ENCODE results near the gene PIAS1. TPM values are rescaled to one million over a fixed set of nuclear protein-coding genes. Genes with fewer than 3 reads are reported as not detected.

Gene PIAS1
- total and polyA plus RNA-seq, 9 of the 15 experiments (the other 6 are each of a cell fraction or from before 2014, with no cell fraction given) = 18.0 to 59.1 (median 28.5) TPM

DNA sequence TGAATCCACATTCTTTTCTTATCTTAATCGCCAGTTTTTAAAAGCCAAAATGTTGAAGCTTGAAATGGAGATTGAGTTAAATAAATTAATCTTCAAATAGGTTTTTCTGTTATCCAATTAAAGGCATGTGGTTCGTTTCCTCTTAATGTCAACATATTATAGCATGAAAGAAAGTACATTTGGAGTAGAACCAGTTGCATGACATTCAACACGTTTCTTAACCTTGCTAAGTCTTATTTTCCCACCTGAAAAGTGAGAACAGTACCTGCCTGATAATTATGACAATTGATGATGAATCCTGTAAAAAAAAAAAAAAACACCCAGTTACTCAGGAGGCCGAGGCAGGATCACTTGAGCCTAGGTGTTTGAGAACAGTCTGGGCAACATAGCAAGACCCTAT is 29.3 kb downstream of the PIAS1 start:
- no peak for TF ChIP-seq ARNT (IDR thresholded peaks at IDR 0.05)
- TF ChIP-seq EZH2 (IDR thresholded peaks at IDR 0.05; ENCODE audit: borderline replicate concordance, low read depth, low read length) = no peak
- TF ChIP-seq XRCC5 (IDR thresholded peaks at IDR 0.05; ENCODE audit: low read depth, low read length) = no peak
- no peaks in the 10 kb centered on the region for H3K9me3 ChIP-seq (replicated peaks; ENCODE audit: control insufficient read depth, insufficient read depth, low read depth, low read length)
- no peak overlapping the region for H2AFZ ChIP-seq (ENCODE audit: low read depth, low read length)
- CTCF ChIA-PET (ENCODE audit: low intra/inter-chr PET ratio) = no interaction called here
- intact Hi-C loops (cut with micrococcal nuclease) (no loop called here), in situ Hi-C loops (cut with MboI) (no loop called here)
- peaks cover 10% of the 10 kb centered on the region; the same call in 1 of the 2 replicates for H4K20me1 ChIP-seq (replicated peaks; ENCODE audit: control insufficient read depth, insufficient read depth, low read length)
- H3K9ac ChIP-seq (ENCODE audit: insufficient read depth in 1 of 2, low read depth in 2 of 2, low read length in 2 of 2) = no peak overlapping the region
- FAIRE-seq (no peak), ATAC-seq (no peak), DNase-seq (ENCODE audit: extremely low read depth in 1 of 4, low spot score in 3 of 4) (no peak)
- BruUV-seq (replicated peaks) = no TSS peak
- H3K79me2 ChIP-seq (ENCODE audit: control insufficient read depth, insufficient read depth, low read length) = peaks cover 97% of the 10 kb centered on the region
- peaks cover 0 to 4% of the 10 kb centered on the region in 2 experiments; a peak in 1 of 5 replicates for H3K4me1 ChIP-seq (replicated peaks in 1 of 2; ENCODE audit: control insufficient read depth in 2 of 2, insufficient read depth in 2 of 2, low read length in 2 of 2)
- H3K27ac ChIP-seq (ENCODE audit: extremely low read depth, low read depth, low read length) = no peak overlapping the region
- no peaks in the 10 kb centered on the region for H3K9me1 ChIP-seq (ENCODE audit: control insufficient read depth, insufficient read depth, low read length)
- POLR2A ChIA-PET = interaction anchor here (1.7 to 1.8 kb wide), 2 partner anchors 27 to 30 kb away, joined by 5 to 6 read pairs; no protein-coding TSS in a partner anchor
- no peak overlapping the region for H3K4me3 ChIP-seq
- 57% methylated on average over 3 of the region's 4 CpGs for WGBS (ENCODE audit: insufficient coverage, low coverage, missing lambda C conversion rate)
- no peaks in the 10 kb centered on the region for H3K27me3 ChIP-seq (ENCODE audit: control insufficient read depth in 2 of 2, insufficient read depth in 2 of 2, low read length in 2 of 2)
- peaks cover 21% of the 10 kb centered on the region for H3K36me3 ChIP-seq (ENCODE audit: control insufficient read depth, insufficient read depth, low read length)
- no peak overlapping the region for H3K4me2 ChIP-seq (ENCODE audit: insufficient read depth, low read length)

DNA sequence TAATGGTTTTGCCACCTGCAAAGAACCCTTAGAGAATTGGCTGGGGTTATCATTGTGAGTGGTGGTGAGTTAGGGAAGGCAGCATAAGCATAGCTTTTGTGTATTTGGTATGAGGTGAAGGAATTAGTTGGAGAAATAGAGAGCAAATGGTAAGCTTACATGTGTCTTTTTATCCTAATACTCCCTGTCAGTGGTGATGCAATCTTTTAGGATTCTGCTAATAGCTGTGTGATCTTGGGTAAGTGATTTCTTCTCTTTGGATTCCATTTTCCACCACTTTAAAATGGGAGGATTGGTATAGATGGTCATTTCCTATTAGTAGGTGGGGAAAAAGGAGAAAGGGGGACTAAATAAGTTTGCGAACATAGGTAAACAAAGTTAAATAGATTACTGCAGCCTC is 30.9 kb downstream of the PIAS1 start:
- no peak overlapping the region for H3K4me3 ChIP-seq
- peaks cover 92% of the 10 kb centered on the region for H3K79me2 ChIP-seq (ENCODE audit: control insufficient read depth, insufficient read depth, low read length)
- no peaks in the 10 kb centered on the region for H3K27me3 ChIP-seq (ENCODE audit: control insufficient read depth in 2 of 2, insufficient read depth in 2 of 2, low read length in 2 of 2)
- POLR2A ChIA-PET = interaction anchor here (0.7 to 1.1 kb wide), 2 partner anchors 12 to 62 kb away, joined by 3 read pairs; no protein-coding TSS in a partner anchor
- H3K4me1 ChIP-seq (replicated peaks in 1 of 2; ENCODE audit: control insufficient read depth in 2 of 2, insufficient read depth in 2 of 2, low read length in 2 of 2) = peaks cover 0 to 4% of the 10 kb centered on the region in 2 experiments; a peak in 1 of 5 replicates
- in situ Hi-C loops (cut with MboI) = no loop called here
- WGBS (ENCODE audit: insufficient coverage, low coverage, missing lambda C conversion rate) = 92% methylated on average over 1 of the region's 1 CpG
- no peaks in the 10 kb centered on the region for H3K9me3 ChIP-seq (replicated peaks; ENCODE audit: control insufficient read depth, insufficient read depth, low read depth, low read length)
- no peaks in the 10 kb centered on the region for H3K9me1 ChIP-seq (ENCODE audit: control insufficient read depth, insufficient read depth, low read length)
- no peak overlapping the region for H3K9ac ChIP-seq (ENCODE audit: insufficient read depth in 1 of 2, low read depth in 2 of 2, low read length in 2 of 2)
- peaks cover 10% of the 10 kb centered on the region; the same call in 1 of the 2 replicates for H4K20me1 ChIP-seq (replicated peaks; ENCODE audit: control insufficient read depth, insufficient read depth, low read length)
- no peak overlapping the region for H3K27ac ChIP-seq (ENCODE audit: extremely low read depth, low read depth, low read length)
- intact Hi-C loops (cut with micrococcal nuclease) = no loop called here
- ATAC-seq (no peak), FAIRE-seq (no peak), DNase-seq (ENCODE audit: extremely low read depth in 1 of 4, low spot score in 3 of 4) (no peak)
- no peak overlapping the region for H2AFZ ChIP-seq (ENCODE audit: low read depth, low read length)
- TF ChIP-seq CEBPG (CRISPR knock-in tag; IDR thresholded peaks at IDR 0.05) = no peak
- TF ChIP-seq CEBPG (tag; conservative IDR thresholded peaks at IDR 0.05 in 1 of 2, IDR thresholded peaks at IDR 0.05 in 1 of 2) = peak; percentile 83 to 84
- TF ChIP-seq, protein P1, sequence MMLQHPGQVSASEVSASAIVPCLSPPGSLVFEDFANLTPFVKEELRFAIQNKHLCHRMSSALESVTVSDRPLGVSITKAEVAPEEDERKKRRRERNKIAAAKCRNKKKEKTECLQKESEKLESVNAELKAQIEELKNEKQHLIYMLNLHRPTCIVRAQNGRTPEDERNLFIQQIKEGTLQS (IDR thresholded peaks at IDR 0.05) = peak; percentile 88
- TF ChIP-seq, protein P1 (CRISPR knock-in tag; conservative IDR thresholded peaks at IDR 0.05) = no peak
- TF ChIP-seq CEBPB (tag; IDR thresholded peaks at IDR 0.05) = peak; percentile 72
- TF ChIP-seq, protein P2, sequence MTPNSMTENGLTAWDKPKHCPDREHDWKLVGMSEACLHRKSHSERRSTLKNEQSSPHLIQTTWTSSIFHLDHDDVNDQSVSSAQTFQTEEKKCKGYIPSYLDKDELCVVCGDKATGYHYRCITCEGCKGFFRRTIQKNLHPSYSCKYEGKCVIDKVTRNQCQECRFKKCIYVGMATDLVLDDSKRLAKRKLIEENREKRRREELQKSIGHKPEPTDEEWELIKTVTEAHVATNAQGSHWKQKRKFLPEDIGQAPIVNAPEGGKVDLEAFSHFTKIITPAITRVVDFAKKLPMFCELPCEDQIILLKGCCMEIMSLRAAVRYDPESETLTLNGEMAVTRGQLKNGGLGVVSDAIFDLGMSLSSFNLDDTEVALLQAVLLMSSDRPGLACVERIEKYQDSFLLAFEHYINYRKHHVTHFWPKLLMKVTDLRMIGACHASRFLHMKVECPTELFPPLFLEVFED (CRISPR knock-in tag; conservative IDR thresholded peaks at IDR 0.05) = no peak
- peaks cover 26% of the 10 kb centered on the region for H3K36me3 ChIP-seq (ENCODE audit: control insufficient read depth, insufficient read depth, low read length)
- H3K4me2 ChIP-seq (ENCODE audit: insufficient read depth, low read length) = no peak overlapping the region
- BruUV-seq (replicated peaks) = no TSS peak
- CTCF ChIA-PET (ENCODE audit: low intra/inter-chr PET ratio) = no interaction called here

All from K562 (cell line).